Measurements from ENCODE around the gene POLDIP3.

POLDIP3 gene

DNA sequence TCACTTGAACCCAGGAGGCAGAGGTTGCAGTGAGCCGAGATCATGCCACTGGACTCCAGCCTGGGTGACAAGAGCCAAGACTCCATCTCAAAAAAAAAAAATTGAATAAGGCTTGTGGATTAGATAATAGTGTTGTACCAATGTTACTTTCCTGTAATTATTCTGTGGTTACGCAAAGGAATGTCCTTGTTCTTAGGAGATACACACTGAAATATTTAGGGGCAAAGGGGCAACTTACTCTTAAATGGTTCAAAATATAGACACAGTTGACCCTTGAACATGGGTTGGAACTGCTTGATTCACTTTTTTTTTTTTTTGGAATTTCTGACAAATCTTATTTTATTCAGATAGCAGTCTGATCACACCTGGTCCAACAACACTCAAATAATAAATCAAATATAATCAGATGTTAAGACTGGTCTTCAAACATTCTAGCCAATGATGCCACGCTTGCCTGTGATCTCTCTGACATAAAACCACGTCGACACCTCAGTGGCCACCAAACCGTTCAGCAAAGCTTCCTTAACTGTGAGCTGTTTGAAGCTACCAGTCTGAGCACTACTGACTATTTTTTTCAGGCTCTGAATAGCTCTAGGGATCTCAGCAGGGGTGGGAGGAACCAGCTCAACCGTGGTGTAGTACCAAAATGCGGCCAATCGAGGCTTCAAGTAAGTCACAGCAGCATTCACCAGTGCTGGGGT, 25.0 kb upstream of the POLDIP3 start:
- H3K4me3 ChIP-seq (replicated peaks; ENCODE audit: low read depth, low read length): no peak overlapping the region
- DNase-seq (ENCODE audit: low read depth): no peak
- TF ChIP-seq, protein P1, sequence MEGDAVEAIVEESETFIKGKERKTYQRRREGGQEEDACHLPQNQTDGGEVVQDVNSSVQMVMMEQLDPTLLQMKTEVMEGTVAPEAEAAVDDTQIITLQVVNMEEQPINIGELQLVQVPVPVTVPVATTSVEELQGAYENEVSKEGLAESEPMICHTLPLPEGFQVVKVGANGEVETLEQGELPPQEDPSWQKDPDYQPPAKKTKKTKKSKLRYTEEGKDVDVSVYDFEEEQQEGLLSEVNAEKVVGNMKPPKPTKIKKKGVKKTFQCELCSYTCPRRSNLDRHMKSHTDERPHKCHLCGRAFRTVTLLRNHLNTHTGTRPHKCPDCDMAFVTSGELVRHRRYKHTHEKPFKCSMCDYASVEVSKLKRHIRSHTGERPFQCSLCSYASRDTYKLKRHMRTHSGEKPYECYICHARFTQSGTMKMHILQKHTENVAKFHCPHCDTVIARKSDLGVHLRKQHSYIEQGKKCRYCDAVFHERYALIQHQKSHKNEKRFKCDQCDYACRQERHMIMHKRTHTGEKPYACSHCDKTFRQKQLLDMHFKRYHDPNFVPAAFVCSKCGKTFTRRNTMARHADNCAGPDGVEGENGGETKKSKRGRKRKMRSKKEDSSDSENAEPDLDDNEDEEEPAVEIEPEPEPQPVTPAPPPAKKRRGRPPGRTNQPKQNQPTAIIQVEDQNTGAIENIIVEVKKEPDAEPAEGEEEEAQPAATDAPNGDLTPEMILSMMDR (IDR thresholded peaks at IDR 0.05; ENCODE audit: low read length, missing control alignments): no peak

DNA sequence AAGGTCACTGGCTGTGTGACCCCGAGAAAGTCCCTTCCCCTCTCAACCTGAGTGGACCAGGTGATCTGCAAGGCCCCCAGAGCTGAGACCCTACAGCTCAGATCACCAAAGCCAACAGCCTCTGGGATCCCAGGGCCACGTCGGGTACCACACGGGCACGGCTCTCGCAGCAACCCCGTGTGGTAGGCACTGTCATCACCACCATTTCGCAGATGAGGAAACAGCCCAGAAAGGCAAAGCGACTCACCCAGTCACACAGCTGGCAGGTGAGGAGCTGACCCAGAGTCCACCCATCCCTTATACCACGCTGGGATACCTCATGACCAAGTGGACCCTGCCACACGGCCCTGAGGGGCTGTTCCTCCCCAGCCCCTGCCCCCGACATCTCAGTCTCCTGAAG, 22.9 kb upstream of the POLDIP3 start:
- TF ChIP-seq, protein P1 (IDR thresholded peaks at IDR 0.05; ENCODE audit: low read length, missing control alignments): no peak
- no peak for DNase-seq (ENCODE audit: low read depth)
- no peak overlapping the region for H3K4me3 ChIP-seq (replicated peaks; ENCODE audit: low read depth, low read length)

DNA sequence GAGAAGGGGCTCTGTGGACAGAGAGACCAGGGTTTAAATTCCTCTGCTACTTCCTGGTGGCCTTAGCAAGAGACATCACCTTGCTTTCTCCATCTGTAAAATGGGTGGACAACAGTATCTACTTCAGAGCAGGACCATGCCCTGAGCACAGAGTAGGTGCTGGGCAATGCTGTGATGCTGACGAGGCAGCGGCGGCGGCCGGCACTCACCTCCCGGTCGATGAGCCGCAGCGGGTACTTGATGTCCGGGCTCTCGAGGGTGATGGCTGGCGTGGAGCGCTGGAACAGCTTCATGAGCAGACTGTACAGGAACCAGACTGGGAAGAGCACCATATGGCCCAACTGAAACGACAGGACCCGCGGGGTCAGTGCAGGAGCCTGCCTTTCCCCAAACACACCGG, 21.8 kb upstream of the POLDIP3 start:
- H3K4me3 ChIP-seq (replicated peaks; ENCODE audit: low read depth, low read length): no peak overlapping the region
- no peak for DNase-seq (ENCODE audit: low read depth)
- TF ChIP-seq, protein P1 (IDR thresholded peaks at IDR 0.05; ENCODE audit: low read length, missing control alignments): no peak

DNA sequence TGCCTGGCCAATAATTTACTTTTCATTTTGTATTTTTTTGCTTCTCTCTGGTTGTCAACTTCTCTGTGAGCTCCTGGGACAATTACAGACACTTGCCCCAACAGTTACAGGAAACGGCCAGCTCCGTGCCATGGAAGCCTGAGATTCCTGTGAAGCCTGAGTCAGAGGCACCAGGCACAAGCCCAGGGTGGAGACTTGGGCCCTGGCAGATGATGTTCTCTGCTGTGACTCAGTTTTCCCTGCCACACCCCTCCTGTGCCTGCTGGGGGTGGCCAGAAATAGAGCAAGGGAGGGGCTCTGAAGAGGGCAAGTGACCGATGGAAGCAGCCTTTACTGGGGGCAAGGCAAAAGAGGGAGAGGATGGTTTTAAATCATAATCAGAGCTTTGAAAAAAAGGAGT, 20.8 kb upstream of the POLDIP3 start:
- no peak overlapping the region for H3K4me3 ChIP-seq (replicated peaks; ENCODE audit: low read depth, low read length)
- TF ChIP-seq, protein P1 (IDR thresholded peaks at IDR 0.05; ENCODE audit: low read length, missing control alignments): no peak
- DNase-seq (ENCODE audit: low read depth): peak; percentile 77

DNA sequence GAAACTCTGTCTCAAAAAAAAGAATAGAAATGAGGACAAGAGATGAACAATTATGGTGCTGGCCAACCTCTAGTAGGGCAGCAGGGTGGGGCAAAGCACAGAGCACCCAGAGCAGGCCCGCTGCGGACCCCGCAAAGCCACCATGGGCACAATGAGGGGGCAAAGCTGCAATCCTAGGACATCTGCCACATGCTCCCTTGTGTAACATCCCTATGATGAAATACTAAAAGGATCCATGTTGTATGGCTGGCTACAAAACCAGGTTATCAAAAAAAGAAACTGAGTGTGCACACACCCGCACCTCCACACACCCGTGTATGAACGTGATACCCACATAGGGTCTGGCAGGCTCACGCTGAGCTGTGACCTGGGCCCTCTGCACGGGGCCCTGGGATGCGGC, 18.3 kb upstream of the POLDIP3 start:
- no peak overlapping the region for H3K4me3 ChIP-seq (replicated peaks; ENCODE audit: low read depth, low read length)
- TF ChIP-seq, protein P1 (IDR thresholded peaks at IDR 0.05; ENCODE audit: low read length, missing control alignments): no peak
- no peak for DNase-seq (ENCODE audit: low read depth)

DNA sequence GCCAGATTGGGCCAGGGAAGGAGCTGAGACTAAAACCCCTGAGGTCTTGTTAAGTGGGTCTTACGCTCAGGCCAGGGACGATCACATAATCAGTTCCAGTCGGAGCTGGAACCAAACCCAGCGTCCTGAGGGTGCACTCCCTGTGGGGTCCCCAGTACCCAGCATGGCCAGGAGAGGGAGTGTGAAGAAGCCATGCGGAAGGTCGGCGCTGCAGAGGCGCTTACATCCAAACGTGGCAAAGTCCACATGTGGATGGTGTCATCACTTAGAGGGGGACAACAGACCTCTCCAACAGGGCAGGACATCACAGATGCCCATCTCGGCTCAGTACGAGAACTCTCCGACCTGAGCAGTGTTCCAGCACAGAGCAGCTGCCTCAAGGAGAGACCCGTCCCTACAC, 17.4 kb upstream of the POLDIP3 start:
- H3K4me3 ChIP-seq (replicated peaks; ENCODE audit: low read depth, low read length): no peak overlapping the region
- TF ChIP-seq, protein P1 (IDR thresholded peaks at IDR 0.05; ENCODE audit: low read length, missing control alignments): peak; percentile 35
- no peak for DNase-seq (ENCODE audit: low read depth)

Data from fibroblast of pulmonary artery (primary cell).